GM19395 (cell line): ENCODE data around the gene PLA2G4A.
A peak's percentile ranks its signal among the peaks of the same experiment; 100 is the strongest.

Experiments
- ATAC-seq: cut with Tn5 transposase; IDR thresholded peaks from one replicate; pipeline ENCODE4 v1.9.1; 2021; ENCODE audit warnings: mild to moderate bottlenecking, moderate library complexity; ENCODE audit not compliant: unreplicated experiment

The PLA2G4A gene

GRCh38 chr1:186828611-186829454 is at the start of gene PLA2G4A:
Gene PLA2G4A (plus strand): TSS chr1:186828949. CDS start chr1:186854355, 25,406 bp downstream.
- ATAC-seq: peak; percentile 86

GRCh38 chr1:186780076-186780475 is 48.7 kb upstream of the PLA2G4A start:
- no peak for ATAC-seq

DNA sequence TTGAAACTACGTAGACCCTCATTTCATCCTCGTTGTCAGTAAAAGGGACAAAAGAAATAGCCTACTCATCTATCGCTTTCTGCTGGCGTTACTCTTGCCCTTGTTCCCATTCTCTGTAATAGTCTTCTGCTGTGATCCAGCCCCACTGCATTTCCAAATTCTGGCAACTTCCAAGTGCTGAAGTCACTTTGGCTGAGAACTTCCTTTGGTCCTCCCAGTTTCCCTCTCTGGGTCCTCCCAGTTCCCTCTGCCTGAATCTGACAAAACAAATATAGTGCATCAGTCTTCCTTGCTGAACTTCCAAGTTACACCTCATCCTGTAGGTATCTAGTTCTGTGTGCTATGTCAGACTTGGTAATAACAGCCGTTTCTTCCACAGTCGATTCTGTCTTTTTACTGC is 47.0 kb upstream of the PLA2G4A start:
- ATAC-seq: no peak

GRCh38 chr1:186782791-186783190 is 46.0 kb upstream of the PLA2G4A start:
- no peak for ATAC-seq

DNA sequence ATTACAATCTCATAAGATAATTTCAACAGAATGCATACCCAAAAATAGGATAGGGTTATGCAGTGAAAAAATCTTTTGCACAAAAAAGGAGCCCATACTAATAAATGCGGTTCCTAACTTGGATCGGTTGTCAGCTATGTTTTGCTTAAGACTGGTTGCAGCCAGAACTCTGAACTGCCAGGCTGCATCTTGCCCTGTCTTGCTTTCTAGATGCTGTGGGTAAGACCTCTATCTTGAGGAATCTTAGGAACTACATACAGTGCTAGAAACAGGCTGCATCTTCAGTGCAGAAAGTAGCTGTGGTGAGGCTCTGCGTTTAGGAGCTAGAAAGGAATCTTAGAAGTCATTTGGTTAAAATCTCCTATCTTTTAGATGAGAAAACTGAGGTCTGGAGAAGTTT is 45.6 kb upstream of the PLA2G4A start:
- ATAC-seq: no peak

- no peak for ATAC-seq
Observed at GRCh38 chr1:186785503-186785902, 43.2 kb upstream of the PLA2G4A start.

- ATAC-seq: no peak
Observed at GRCh38 chr1:186790101-186790500, 38.6 kb upstream of the PLA2G4A start.

- ATAC-seq: peak; percentile 68
Observed at GRCh38 chr1:186792870-186793581, 35.7 kb upstream of the PLA2G4A start.

GRCh38 chr1:186793582-186793927 is 35.2 kb upstream of the PLA2G4A start:
- ATAC-seq: peak; percentile 68

- no peak for ATAC-seq
Observed at GRCh38 chr1:186798960-186799688, 29.6 kb upstream of the PLA2G4A start.

DNA sequence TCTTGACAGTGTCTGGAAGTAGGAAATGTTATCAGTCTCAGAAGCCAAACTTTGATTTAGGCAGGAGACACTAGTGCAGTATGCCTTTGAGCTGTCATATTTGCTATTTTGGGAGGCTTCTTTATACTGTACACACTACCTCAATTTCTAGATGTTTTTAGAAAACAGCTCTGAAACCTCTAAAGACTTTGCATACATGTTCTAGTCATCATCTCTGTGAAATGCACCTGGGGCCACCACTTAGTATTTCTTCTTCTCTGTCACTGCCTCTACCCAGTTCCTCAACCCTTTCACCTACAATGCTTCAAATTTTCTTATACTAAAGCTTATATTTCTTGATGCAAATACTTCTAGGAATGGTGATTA is 29.1 kb upstream of the PLA2G4A start:
- ATAC-seq: peak; percentile 98

GRCh38 chr1:186802388-186802787 is 26.4 kb upstream of the PLA2G4A start:
- no peak for ATAC-seq

- no peak for ATAC-seq
Observed at GRCh38 chr1:186804679-186805078, 24.1 kb upstream of the PLA2G4A start.

DNA sequence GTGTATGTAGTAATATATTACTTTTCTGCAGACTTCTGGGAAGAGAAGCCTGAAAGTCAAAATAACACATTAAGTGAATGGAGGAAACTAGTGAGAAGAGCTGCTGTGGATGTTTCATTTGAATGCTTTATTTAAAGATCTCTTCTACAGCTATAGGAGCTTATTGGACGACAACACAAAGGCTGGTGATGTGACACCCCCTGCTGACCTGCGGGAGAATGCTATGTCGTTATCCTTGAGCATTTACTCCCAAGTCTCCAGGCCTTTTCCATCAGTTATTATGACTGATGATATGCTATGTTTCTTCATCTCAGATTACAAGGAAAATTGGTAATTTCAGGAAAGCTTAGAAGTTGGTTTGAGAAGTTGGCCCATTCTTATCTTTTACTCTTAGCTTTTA is 22.3 kb upstream of the PLA2G4A start:
- no peak for ATAC-seq

GRCh38 chr1:186807163-186807562 is 21.6 kb upstream of the PLA2G4A start:
- no peak for ATAC-seq

DNA sequence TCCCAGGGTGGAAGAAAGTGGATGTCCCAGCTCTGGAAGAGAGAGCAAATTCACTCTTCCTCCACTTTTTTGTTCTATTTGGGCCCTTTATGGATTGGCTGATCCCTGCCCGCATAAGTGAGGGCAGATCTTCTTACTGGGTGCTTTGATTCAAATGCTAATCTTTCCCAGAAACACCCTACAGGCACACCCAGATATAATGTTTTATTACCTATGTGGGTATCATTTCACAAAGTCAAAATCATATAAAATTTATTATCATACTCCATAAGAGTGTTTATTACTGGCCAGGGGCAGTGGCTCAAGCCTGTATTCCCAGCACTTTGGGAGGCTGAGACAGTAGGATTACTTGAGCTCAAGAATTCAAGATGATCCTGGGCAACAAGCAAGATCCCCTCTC is 16.9 kb upstream of the PLA2G4A start:
- no peak for ATAC-seq

- no peak for ATAC-seq
Observed at GRCh38 chr1:186812570-186812969, 16.2 kb upstream of the PLA2G4A start.

DNA sequence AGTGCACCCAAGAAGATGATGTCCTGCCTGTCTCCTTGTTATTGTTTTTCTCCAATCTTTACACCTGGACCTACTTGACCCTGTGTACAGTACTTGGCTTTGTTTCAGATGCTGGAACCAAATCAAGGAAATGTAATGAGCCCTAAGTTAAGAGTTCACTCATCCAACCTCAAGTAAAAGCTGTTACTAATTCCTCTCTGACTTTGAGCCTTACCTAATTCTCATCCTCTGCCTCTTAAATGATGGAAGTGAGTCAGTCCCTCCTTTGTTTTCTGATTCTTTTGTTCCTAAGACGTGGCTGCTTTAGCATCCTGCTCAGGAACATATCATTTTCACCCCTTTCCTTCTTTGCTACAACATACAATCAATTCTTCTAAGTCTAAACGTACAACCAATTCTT is 15.3 kb upstream of the PLA2G4A start:
- ATAC-seq: no peak

- ATAC-seq: peak; percentile 92
Observed at GRCh38 chr1:186819126-186819525, 9.6 kb upstream of the PLA2G4A start.

GRCh38 chr1:186819563-186819962 is 9.2 kb upstream of the PLA2G4A start:
- peak; percentile 47 for ATAC-seq

- peak; percentile 38 for ATAC-seq
Observed at GRCh38 chr1:186829686-186830587, 1.2 kb downstream of the PLA2G4A start.
